ENCODE data around the gene ABCF3.

The ABCF3 gene

DNA sequence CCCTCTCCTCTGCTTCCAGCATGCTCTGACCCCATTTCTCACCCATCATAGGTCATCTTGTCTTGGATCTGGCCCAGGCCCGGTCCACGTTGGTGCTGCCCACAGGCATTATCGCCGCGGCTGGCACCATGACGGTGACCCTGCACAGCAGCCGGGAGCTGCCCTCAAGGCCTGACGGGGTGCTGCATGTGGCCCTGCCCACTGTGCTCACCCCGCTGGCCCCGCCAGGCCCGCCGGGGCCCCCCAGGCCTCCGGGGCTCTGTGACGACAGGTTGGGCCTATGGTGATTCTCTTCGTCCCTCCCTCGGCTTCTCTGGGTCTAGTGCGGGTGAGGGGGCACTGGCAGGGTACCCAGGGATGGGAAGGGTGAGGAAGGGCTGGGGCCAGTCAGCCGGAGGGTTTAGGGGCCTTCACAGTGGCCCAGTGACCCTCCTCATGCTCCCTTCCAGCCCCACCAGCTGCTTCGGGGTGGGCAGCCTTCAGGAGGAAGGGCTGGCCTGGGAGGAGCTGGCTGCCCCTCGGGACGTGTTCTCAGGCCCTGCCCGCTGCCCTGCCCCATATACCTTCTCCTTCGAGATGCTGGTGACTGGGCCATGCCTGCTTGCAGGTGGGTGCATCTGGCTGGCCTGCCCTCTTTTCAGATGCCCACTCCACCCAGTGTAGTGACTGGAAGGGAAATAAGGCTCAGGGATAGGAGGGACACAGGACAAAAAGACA is 47.3 kb downstream of the ABCF3 start:
- no peak for DNase-seq (ENCODE audit: low spot score)

DNA sequence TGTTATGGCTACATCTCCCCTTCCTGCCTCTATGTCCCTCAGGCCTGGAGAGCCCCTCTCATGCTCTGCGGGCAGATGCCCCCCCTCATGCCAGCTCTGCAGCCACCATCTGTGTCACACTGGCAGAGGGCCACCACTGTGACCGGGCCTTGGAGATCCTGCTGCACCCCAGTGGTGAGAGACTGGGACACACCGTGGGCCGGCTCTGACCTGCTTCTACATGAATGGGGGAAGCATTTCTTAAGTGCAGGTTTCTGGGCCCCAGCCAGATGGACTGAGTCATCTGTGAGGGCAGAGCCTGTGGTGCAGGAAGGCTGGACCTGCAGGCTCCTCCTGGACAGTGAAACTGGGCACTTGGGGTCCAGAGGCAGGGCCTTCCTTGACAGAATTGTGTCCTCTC is 48.2 kb downstream of the ABCF3 start:
- DNase-seq (ENCODE audit: low spot score), result peak; percentile 61

GRCh38 chr3:184234671-184235380 is 48.8 kb downstream of the ABCF3 start:
- DNase-seq (ENCODE audit: low spot score), result no peak

DNA sequence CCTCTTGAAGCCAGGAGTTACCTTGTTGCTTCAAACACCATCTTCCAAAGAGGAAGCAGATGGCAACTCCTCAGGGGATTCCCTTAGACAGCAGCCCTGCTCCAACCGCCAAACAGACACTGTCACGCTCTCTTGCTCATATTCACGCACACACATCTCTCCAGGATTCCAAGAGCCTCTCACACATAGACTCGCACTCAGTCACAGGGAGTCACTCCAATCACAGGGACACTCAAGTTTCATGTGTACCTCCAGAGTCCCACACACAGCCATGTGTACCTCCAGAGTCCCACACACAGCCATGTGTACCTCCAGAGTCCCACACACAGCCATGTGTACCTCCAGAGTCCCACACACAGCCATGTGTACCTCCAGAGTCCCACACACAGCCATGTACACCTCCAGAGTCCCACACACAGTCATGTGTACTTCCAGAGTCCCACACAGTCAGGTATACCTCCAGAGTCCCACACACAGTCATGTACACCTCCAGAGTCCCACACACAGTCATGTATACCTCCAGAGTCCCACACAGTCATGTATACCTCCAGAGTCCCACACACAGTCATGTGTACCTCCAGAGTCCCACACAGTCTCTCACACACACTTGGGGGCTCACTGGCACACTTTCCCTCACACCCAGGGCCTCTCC is 49.5 kb downstream of the ABCF3 start:
- no peak for DNase-seq (ENCODE audit: low spot score)

DNA sequence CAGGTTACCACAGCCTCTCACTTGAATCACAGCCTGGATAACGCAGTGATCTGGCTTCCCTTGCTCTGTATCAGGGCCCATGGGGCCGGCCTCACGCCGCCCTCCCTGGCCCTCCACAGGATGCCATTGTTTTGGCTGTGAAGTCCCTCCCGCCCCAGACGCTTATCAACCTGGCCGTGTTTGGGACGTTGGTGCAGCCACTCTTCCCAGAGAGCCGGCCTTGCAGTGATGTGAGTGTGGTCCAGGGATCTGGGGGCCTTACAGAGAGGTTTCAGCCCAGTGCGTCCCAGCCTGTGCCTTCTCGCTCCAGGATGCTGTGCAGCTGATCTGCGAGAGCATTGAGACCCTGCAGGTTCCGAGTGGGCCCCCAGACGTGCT is 50.0 kb downstream of the ABCF3 start:
- no peak for DNase-seq (ENCODE audit: low spot score)

DNA sequence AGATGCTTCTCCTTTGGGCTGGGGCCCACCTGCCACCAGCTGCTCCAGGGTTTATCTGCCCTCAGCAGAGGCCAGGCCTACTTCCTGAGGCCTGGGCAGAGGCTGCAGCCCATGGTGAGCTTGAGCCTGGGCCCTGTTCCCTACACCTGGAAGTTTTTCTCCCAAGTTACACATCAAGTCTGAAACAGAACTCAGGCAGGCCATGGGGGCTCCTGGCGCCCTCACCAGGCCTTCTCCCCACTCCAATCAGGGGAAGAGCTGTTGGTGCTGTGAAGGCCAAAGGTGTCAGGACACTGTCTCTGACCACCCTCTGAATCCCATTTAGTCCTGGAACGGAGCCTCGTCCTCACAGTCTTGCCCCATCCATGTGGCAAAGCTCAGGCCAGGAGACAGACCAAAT is 50.6 kb downstream of the ABCF3 start:
- no peak for DNase-seq (ENCODE audit: low spot score)

- DNase-seq (ENCODE audit: low spot score), result no peak
Measured at GRCh38 chr3:184237211-184237610, 51.2 kb downstream of the ABCF3 start.

- DNase-seq (ENCODE audit: low spot score), result no peak
Measured at GRCh38 chr3:184237807-184238206, 51.8 kb downstream of the ABCF3 start.

DNA sequence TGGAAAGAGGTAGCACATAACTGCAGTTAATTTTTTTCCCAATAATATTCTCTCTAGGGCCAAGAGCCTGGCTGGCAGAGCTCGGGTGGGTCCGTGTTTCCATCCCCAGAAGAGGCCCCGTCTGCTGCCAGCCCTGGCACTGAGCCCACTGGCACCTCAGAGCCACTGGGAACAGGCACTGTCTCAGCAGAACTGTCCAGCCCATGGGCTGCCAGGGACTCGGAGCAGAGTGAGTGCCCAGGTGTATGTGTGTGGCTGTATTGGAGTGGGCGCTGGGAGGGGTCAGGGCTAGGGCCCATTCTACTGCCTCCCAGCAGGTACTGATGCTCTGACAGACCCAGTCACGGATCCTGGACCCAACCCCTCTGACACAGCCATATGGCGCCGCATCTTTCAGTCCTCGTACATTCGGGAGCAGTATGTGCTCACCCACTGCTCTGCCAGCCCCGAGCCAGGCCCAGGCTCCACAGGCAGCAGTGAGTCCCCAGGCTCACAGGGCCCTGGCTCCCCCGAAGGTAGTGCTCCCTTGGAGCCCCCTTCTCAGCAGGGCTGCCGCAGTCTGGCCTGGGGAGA is 52.3 kb downstream of the ABCF3 start:
- DNase-seq (ENCODE audit: low spot score), result no peak

DNA sequence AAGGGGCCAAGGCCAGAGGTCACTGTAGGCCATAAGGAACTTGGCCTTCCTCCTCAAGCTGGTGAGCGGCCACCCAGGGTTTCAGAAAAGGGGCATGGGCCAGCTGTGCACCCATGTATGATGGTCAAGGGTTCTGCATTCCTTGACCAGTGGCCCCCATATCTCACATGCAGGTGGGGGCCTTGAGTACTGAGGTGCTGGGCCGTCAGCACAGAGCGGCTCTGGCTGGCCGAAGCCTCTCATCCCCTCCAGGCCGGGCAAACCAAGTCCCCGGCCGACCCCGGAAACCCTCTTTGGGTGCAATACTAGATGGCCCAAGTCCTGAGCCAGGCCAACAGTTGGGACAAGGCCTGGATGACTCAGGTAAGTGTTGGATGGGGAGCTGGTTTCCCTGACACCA is 53.2 kb downstream of the ABCF3 start:
- DNase-seq (ENCODE audit: low spot score), result no peak

- DNase-seq (ENCODE audit: low spot score), result no peak
Measured at GRCh38 chr3:184239708-184240107, 53.7 kb downstream of the ABCF3 start.

- no peak for DNase-seq (ENCODE audit: low spot score)
Measured at GRCh38 chr3:184240384-184241140, 54.6 kb downstream of the ABCF3 start.

DNA sequence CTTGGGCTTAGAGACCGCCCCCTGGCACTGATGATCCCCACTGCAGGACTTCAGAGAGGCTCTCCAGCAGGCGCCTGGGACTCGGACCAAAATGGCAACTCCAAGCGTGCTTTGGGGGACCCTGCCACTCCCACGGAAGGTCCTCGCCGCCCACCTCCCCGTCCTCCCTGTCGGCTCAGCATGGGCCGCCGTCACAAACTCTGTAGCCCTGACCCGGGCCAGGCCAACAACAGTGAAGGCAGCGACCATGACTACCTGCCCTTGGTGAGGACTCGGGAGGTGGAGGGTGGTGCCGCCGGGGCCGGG is 55.1 kb downstream of the ABCF3 start:
- DNase-seq (ENCODE audit: low spot score), result no peak

DNA sequence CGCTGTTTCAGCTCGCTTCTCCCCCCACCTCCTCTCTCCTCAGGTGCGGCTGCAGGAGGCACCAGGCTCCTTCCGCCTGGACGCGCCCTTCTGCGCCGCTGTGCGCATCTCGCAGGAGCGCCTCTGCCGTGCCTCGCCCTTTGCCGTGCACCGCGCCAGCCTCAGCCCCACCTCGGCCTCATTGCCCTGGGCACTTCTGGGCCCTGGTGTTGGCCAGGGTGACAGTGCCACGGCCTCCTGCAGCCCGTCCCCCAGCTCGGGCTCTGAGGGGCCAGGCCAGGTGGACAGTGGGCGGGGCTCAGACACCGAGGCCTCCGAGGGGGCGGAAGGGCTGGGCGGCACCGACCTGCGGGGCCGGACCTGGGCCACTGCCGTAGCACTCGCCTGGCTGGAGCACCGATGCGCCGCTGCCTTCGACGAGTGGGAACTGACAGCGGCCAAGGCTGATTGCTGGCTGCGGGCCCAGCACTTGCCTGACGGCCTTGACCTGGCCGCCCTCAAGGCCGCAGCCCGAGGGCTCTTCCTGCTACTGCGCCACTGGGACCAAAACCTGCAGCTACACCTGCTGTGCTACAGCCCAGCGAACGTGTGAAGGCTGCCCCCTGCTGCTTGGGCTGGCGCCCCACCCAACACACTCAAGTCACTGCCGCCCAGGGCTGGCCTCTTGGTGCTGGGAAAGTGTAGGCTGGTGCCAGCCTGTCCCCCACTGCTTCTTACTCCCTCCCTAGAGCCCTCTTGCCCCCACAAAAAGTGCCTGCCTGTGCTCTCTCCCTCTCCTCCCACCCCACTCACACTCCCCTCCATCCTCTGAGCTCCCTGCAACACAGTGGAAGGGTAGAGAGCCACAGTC is 55.7 kb downstream of the ABCF3 start:
- no peak for DNase-seq (ENCODE audit: low spot score)

DNA sequence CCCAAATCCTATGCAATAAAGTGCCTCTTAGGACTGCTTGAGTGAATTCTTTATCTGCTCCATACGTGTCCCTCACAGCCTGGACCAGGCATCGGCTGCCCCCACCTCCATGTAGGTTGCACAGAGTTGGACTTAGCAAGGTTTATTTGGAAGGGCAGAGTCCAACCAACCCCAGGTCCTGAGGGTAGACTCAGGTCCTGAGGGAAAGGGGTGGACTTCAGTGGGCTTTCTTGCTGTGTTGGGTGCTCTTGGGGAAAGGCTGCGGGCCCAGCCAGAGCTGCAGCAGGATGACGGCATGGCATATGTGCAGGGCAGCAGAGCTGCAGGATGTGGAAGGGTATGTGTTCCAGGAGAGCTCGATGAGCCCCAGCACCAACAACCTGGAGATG is 56.3 kb downstream of the ABCF3 start:
- no peak for DNase-seq (ENCODE audit: low spot score)
